CD4-positive, alpha-beta T cell (primary cell): ENCODE data around the gene AP2A1. TPM values are rescaled to one million over a fixed set of nuclear protein-coding genes. Genes with fewer than 3 reads are reported as not detected.

ENCODE experiments used
- ATAC-seq: fragments of 200-7000 bp; cut with Tn5 transposase; one replicate; pipeline ENCODE4 v1.10.0; 2022; ENCODE audit warnings: mild to moderate bottlenecking; ENCODE audit not compliant: poor library complexity
- CTCF ChIA-PET: fragments of 350-600 bp; sonication (Branson Sonifier 250); formaldehyde crosslinking; loops from one replicate; lab custom pipeline; 2021; ENCODE audit warnings: antibody characterized with exemption, inconsistent platforms; lab: Charles Lee
- POLR2A ChIA-PET: fragments of 350-600 bp; sonication (Branson Sonifier 250); formaldehyde crosslinking; loops from one replicate; lab custom pipeline; 2021; ENCODE audit warnings: antibody characterized with exemption, inconsistent platforms; lab: Charles Lee
- DNase-seq, 14 experiments: peaks; one replicate each; pipeline ENCODE4 v3.0.0-alpha.2; 2013 to 2020; ENCODE audit warnings: mixed read lengths in 2 of 14
- H3K27ac ChIP-seq, 2 donors: one replicate each; pipeline versions ENCODE4 v1.5.1 to v1.7.0; 2013; ENCODE audit warnings: low read length in 2 of 2, low read depth in 1 of 2, mild to moderate bottlenecking in 1 of 2
- H3K27me3 ChIP-seq, 2 experiments: 1 replicate in 1 of 2; 2 replicates in 1 of 2; pipeline versions ENCODE4 v1.6.1 to v1.7.0; 2013; ENCODE audit warnings: low read length in 2 of 2, control low read depth in 1 of 2, mild to moderate bottlenecking in 1 of 2, moderate library complexity in 1 of 2; ENCODE audit not compliant: insufficient read depth in 2 of 2, control insufficient read depth in 1 of 2
- H3K36me3 ChIP-seq: one replicate; pipeline ENCODE4 v1.6.1; 2013; ENCODE audit warnings: low read length, control low read depth; ENCODE audit not compliant: insufficient read depth
- H3K4me1 ChIP-seq: one replicate; pipeline ENCODE4 v1.6.1; 2013; ENCODE audit warnings: low read length, control low read depth; ENCODE audit not compliant: insufficient read depth
- H3K4me3 ChIP-seq: one replicate; pipeline ENCODE4 v1.5.1; 2013; ENCODE audit warnings: mild to moderate bottlenecking, low read length, moderate library complexity
- H3K9me3 ChIP-seq, 2 experiments: 1 replicate in 1 of 2; 2 replicates in 1 of 2; pipeline versions ENCODE4 v1.6.1 to v1.7.0; 2013; ENCODE audit warnings: low read length in 2 of 2, mild to moderate bottlenecking in 2 of 2, control low read depth in 1 of 2, moderate library complexity in 1 of 2; ENCODE audit not compliant: control insufficient read depth in 1 of 2, insufficient read depth in 1 of 2
- H3K27ac Mint-ChIP-seq: one replicate; pipeline ENCODE4 v1.8.0; 2020; ENCODE audit warnings: mixed read lengths
- H3K27me3 Mint-ChIP-seq: one replicate; pipeline ENCODE4 v1.8.0; 2021; ENCODE audit warnings: mixed read lengths
- H3K36me3 Mint-ChIP-seq: one replicate; pipeline ENCODE4 v1.8.0; 2021; ENCODE audit warnings: low read depth, mixed read lengths
- H3K4me1 Mint-ChIP-seq: one replicate; pipeline ENCODE4 v1.8.0; 2021; ENCODE audit warnings: low read depth, mixed read lengths
- H3K4me3 Mint-ChIP-seq: one replicate; pipeline ENCODE4 v1.8.0; 2020; ENCODE audit warnings: mild to moderate bottlenecking, mixed read lengths
- H3K9me3 Mint-ChIP-seq: one replicate; pipeline ENCODE4 v1.8.0; 2020; ENCODE audit warnings: mixed read lengths
- intact Hi-C, 2 experiments: fragments of 100-400 bp; cut with DNase I in 1 of 2; cut with micrococcal nuclease in 1 of 2; formaldehyde crosslinking; loops; one replicate each; pipeline versions ENCODE4 v1.15.1 to v1.9.0; 2023 to 2025; cut with DNase I, micrococcal nuclease
- total RNA-seq, 174 experiments: library from RNA in 2 of 174; stranded (reverse) in 2 of 174; gene quantifications; one replicate each; pipeline ENCODE4 v1.2.3 and lab custom pipeline; 2021 to 2026
- TF ChIP-seq, protein P1 (sequence below): fragments of 200-600 bp; IDR thresholded peaks from one replicate; pipeline ENCODE4 v1.8.0; 2022; ENCODE audit warnings: antibody characterized with exemption, mild to moderate bottlenecking

Gene AP2A1
- total RNA-seq, 2 experiments from 2014 or later, result 28.2 to 28.9 TPM

DNA sequence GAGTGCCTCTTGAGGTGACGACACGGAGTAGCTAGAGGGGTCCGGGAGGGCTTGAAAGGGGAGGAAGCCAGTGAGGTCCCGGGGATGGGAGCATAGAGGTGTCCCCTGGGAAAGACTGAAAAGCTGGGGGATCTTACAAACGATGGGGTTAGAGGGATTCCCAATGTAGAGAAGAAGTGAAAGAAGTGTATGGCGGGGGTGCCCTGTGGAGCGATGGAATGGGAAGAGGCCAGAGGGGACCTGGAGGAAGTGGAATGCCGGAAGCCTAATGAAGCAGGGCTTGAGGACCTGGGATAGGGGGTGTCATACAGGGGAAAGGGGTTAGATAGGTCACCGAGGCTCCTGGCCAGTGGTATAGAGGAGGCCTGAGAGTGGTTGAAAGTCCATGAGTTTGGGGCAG, 580 bp downstream of the AP2A1 start:
- Histone ChIP-seq H3K9me3 (no peaks in the 10 kb centered on the region), H3K27me3 (no peaks in the 10 kb centered on the region), H3K27ac (peak overlapping the region; percentile 58 to 70), H3K36me3 (peaks cover 3% of the 10 kb centered on the region), H3K4me3 (peak overlapping the region; percentile 91), H3K4me1 (peaks cover 32% of the 10 kb centered on the region)
- Mint-ChIP-seq H3K36me3 (peaks cover 23% of the 10 kb centered on the region), H3K27me3 (no peaks in the 10 kb centered on the region), H3K4me3 (peak overlapping the region; percentile 86), H3K4me1 (peaks cover 47% of the 10 kb centered on the region), H3K9me3 (no peaks in the 10 kb centered on the region), H3K27ac (peak overlapping the region; percentile 64)
- ChIA-PET CTCF (interaction anchor here (1.4 kb wide), 1 partner anchor 50 kb away, joined by 5 read pairs; no protein-coding TSS in a partner anchor), POLR2A (interaction anchor here (0.7 to 2.4 kb wide), 16 partner anchors 9 to 1148 kb away, joined by 3 to 26 read pairs (median 6); partner anchors contain the start of genes AKT1S1, ATF5, CPT1C and FUZ)
- intact Hi-C loops, result loop anchor here (2.0 to 5.0 kb wide), 3 partner anchors 45 to 110 kb away; partner anchors contain the start of genes AKT1S1 (in 1 of the 2), FUZ (in 1 of the 2) and TBC1D17 (in 1 of the 2)
- no peak for ATAC-seq
- DNase-seq, result no peak
- TF ChIP-seq, protein P1, sequence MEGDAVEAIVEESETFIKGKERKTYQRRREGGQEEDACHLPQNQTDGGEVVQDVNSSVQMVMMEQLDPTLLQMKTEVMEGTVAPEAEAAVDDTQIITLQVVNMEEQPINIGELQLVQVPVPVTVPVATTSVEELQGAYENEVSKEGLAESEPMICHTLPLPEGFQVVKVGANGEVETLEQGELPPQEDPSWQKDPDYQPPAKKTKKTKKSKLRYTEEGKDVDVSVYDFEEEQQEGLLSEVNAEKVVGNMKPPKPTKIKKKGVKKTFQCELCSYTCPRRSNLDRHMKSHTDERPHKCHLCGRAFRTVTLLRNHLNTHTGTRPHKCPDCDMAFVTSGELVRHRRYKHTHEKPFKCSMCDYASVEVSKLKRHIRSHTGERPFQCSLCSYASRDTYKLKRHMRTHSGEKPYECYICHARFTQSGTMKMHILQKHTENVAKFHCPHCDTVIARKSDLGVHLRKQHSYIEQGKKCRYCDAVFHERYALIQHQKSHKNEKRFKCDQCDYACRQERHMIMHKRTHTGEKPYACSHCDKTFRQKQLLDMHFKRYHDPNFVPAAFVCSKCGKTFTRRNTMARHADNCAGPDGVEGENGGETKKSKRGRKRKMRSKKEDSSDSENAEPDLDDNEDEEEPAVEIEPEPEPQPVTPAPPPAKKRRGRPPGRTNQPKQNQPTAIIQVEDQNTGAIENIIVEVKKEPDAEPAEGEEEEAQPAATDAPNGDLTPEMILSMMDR, result no peak

DNA sequence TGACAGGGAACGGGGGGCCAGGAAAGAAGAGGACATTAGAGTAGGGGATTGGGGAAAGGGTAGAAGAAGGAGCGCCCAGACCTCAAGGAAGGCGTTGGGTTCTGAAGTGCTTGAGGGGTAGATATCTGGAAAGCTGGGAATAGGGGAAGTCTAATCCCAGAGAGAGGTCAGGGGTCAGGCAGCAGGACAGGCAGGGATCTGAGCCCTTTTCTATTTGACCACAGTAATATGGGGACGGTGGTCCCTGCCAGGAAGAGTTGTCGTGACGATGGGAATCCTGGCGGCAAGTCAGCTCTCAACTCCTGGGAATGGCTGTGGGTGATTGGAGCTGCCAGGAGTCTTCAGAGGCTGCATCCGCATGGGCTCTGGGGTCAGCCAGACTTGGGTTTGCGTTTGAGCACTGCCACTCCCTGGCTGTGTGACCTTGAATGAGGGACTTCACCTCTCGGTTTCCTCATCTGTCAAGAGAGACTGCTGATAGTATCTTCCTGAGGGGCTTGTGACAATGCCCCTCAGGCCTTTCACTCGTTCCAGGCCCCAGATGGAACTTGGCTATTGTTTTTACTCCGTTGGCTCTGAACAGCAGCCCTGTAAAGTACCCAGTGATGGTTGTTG, 1.3 kb downstream of the AP2A1 start:
- no peak overlapping the region for H3K27ac ChIP-seq
- POLR2A ChIA-PET, result interaction anchor here (2.0 to 2.3 kb wide), 2 partner anchors 45 to 50 kb away, joined by 17 to 26 read pairs; partner anchors contain the start of gene FUZ
- DNase-seq (no peak), ATAC-seq (no peak)
- Mint-ChIP-seq H3K27me3 (no peaks in the 10 kb centered on the region), H3K4me3 (peak overlapping the region; percentile 86), H3K36me3 (peaks cover 23% of the 10 kb centered on the region), H3K4me1 (peaks cover 47% of the 10 kb centered on the region), H3K27ac (peak overlapping the region; percentile 64), H3K9me3 (no peaks in the 10 kb centered on the region)
- intact Hi-C loops, result loop anchor here (2.0 to 5.0 kb wide), 3 partner anchors 44 to 109 kb away; partner anchors contain the start of genes AKT1S1 (in 1 of the 2), FUZ (in 1 of the 2) and TBC1D17 (in 1 of the 2)
- H3K36me3 ChIP-seq, result peaks cover 3% of the 10 kb centered on the region
- CTCF ChIA-PET, result no interaction called here
- H3K4me3 ChIP-seq, result peak overlapping the region; percentile 91
- TF ChIP-seq, protein P1, result no peak
- no peaks in the 10 kb centered on the region for H3K27me3 ChIP-seq
- H3K4me1 ChIP-seq, result peaks cover 32% of the 10 kb centered on the region
- H3K9me3 ChIP-seq, result no peaks in the 10 kb centered on the region

DNA sequence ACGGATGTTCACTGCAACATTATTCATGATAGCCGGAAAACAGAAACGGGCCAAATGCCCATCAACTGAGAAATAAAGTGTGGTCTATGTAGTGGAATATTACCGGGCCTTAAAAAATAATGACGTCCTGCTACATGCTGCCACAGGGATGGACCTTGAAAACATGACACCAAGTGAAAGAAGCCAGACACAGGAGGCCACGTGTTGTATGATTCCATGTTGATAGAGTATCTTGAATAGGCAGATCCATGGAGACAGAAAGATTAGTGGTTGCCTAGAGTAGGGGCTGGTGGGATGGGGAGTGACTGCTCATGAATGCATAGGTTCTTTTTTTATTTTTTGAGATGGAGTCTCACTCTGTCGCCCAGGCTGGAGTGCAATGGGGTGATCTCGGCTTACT, 3.7 kb downstream of the AP2A1 start:
- Mint-ChIP-seq H3K36me3 (peaks cover 31% of the 10 kb centered on the region), H3K4me3 (no peak overlapping the region), H3K27me3 (no peaks in the 10 kb centered on the region), H3K4me1 (peaks cover 53% of the 10 kb centered on the region), H3K27ac (no peak overlapping the region), H3K9me3 (no peaks in the 10 kb centered on the region)
- no peak overlapping the region for H3K27ac ChIP-seq
- no peak for DNase-seq
- CTCF ChIA-PET, result no interaction called here
- H3K27me3 ChIP-seq, result no peaks in the 10 kb centered on the region
- no peak for ATAC-seq
- TF ChIP-seq, protein P1, result no peak
- POLR2A ChIA-PET, result no interaction called here
- intact Hi-C loops, result no loop called here
- no peak overlapping the region for H3K4me3 ChIP-seq
- peaks cover 3% of the 10 kb centered on the region for H3K36me3 ChIP-seq
- no peaks in the 10 kb centered on the region for H3K9me3 ChIP-seq
- H3K4me1 ChIP-seq, result peaks cover 30% of the 10 kb centered on the region
